PC-9 (cell line): Measurements from ENCODE around the gene CCDC107.

ENCODE experiments used
- CTCF ChIP-seq: fragments of 200-600 bp; sonication (generic); conservative IDR thresholded peaks from 2 replicates; pipeline ENCODE4 v1.6.1; 2017; ENCODE audit warnings: mixed run types, antibody characterized with exemption, mild to moderate bottlenecking, moderate library complexity
- EZH2 ChIP-seq: fragments of 200-600 bp; sonication (generic); IDR thresholded peaks from 2 replicates; pipeline ENCODE4 v1.8.0; 2017; ENCODE audit warnings: antibody characterized with exemption, low read depth

- TF ChIP-seq CTCF (no peak), EZH2 (no peak)
Measured at GRCh38 chr9:35659340-35659739, 1.2 kb downstream of the CCDC107 start.
